GM21367 (cell line): ENCODE results near the gene LGALS7B.
"Not testable (repeated sequence)": the region's sequence is repeated elsewhere in the genome, so short reads cannot be mapped to it uniquely, and the experiment has no call there.

Source experiments
- ATAC-seq: cut with Tn5 transposase; IDR thresholded peaks from one replicate; pipeline ENCODE4 v1.9.1; 2021; ENCODE audit not compliant: unreplicated experiment

LGALS7B gene

GRCh38 chr19:38817081-38817480, 28.1 kb downstream of the LGALS7B start:
- ATAC-seq, result no peak

GRCh38 chr19:38819231-38819920, 30.4 kb downstream of the LGALS7B start:
- no peak for ATAC-seq

- ATAC-seq, result not testable (repeated sequence)
Observed at GRCh38 chr19:38821230-38821825, 32.3 kb downstream of the LGALS7B start.

- ATAC-seq, result not testable (repeated sequence)
Observed at GRCh38 chr19:38825936-38826335, 36.9 kb downstream of the LGALS7B start.

GRCh38 chr19:38826856-38827551, 38.0 kb downstream of the LGALS7B start:
- no peak for ATAC-seq

- not testable (repeated sequence) for ATAC-seq
Observed at GRCh38 chr19:38829203-38829602, 40.2 kb downstream of the LGALS7B start.

- no peak for ATAC-seq
Observed at GRCh38 chr19:38830039-38830733, 41.2 kb downstream of the LGALS7B start.

- ATAC-seq, result peak; percentile 30
Observed at GRCh38 chr19:38831142-38831605, 42.2 kb downstream of the LGALS7B start.

- ATAC-seq, result no peak
Observed at GRCh38 chr19:38833092-38833425, 44.1 kb downstream of the LGALS7B start.

- no peak for ATAC-seq
Observed at GRCh38 chr19:38834104-38834490, 45.1 kb downstream of the LGALS7B start.

GRCh38 chr19:38834590-38834989, 45.6 kb downstream of the LGALS7B start:
- no peak for ATAC-seq

GRCh38 chr19:38836159-38836982, 47.4 kb downstream of the LGALS7B start:
- ATAC-seq, result no peak

GRCh38 chr19:38836983-38837626, 48.1 kb downstream of the LGALS7B start:
- ATAC-seq, result no peak

- no peak for ATAC-seq
Observed at GRCh38 chr19:38837656-38838121, 48.7 kb downstream of the LGALS7B start.

GRCh38 chr19:38838208-38838985, 49.4 kb downstream of the LGALS7B start:
- no peak for ATAC-seq

GRCh38 chr19:38838986-38839761, 50.2 kb downstream of the LGALS7B start:
- no peak for ATAC-seq

GRCh38 chr19:38839816-38840582, 51.0 kb downstream of the LGALS7B start:
- ATAC-seq, result no peak

- ATAC-seq, result no peak
Observed at GRCh38 chr19:38840583-38840968, 51.6 kb downstream of the LGALS7B start.
